Brain microvascular endothelial cell (primary cell): ENCODE data around the gene GALNT18.

Experiments
- DNase-seq: peaks from one replicate; pipeline ENCODE4 v3.0.0-alpha.2; 2020
- H3K27ac ChIP-seq: fragments of 250-450 bp; sonication (Bioruptor Pico); 2 replicates; pipeline ENCODE4 v1.5.1; 2020; ENCODE audit warnings: mild to moderate bottlenecking, moderate library complexity
- H3K27me3 ChIP-seq: fragments of 250-450 bp; sonication (Bioruptor Pico); replicated peaks from 2 replicates; pipeline ENCODE4 v1.5.1; 2020; ENCODE audit warnings: mild to moderate bottlenecking
- H3K36me3 ChIP-seq: fragments of 250-450 bp; sonication (Bioruptor Pico); replicated peaks from 2 replicates; pipeline ENCODE4 v1.5.1; 2020; ENCODE audit warnings: mild to moderate bottlenecking
- H3K4me3 ChIP-seq: 2 replicates; pipeline ENCODE4 v1.5.1; 2011; ENCODE audit warnings: low read depth, mild to moderate bottlenecking, control low read depth, low read length, moderate library complexity
- in situ Hi-C: cut with HindIII; loops from 2 replicates; pipeline ENCODE4 v1.10.0; 2017; ENCODE audit warnings: low sequenced_read_pairs, low pct_ligation_motif_present
- TF ChIP-seq, protein P1 (sequence below): IDR thresholded peaks from 2 replicates; pipeline ENCODE4 v1.5.1; 2011; ENCODE audit warnings: low read depth, mild to moderate bottlenecking, moderate library complexity, low read length, control low read depth, inconsistent platforms; ENCODE audit errors: missing control alignments

GALNT18 gene

DNA sequence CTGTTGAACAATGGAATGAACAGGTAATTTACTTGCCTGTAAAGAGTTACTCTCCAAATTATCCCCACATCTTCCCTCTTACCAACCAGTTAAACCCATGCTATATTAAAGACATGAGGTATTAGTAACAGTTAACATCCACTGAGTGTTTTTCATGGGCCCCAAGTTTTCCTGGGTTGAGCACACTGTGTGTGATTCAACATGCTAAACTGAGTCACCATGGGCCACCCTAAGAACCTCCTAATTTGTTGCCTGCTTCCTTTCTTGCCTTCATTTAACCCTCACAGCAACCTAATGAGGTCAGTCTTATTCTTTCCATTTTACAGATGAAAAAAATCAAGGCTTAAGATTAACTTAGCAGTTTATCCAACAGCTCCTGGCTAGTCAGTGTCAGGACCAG is 51.0 kb downstream of the GALNT18 start:
- in situ Hi-C loops, result no loop called here
- H3K4me3 ChIP-seq, result no peak overlapping the region
- no peaks in the 10 kb centered on the region for H3K36me3 ChIP-seq
- H3K27ac ChIP-seq, result no peak overlapping the region
- no peak for DNase-seq
- TF ChIP-seq, protein P1, sequence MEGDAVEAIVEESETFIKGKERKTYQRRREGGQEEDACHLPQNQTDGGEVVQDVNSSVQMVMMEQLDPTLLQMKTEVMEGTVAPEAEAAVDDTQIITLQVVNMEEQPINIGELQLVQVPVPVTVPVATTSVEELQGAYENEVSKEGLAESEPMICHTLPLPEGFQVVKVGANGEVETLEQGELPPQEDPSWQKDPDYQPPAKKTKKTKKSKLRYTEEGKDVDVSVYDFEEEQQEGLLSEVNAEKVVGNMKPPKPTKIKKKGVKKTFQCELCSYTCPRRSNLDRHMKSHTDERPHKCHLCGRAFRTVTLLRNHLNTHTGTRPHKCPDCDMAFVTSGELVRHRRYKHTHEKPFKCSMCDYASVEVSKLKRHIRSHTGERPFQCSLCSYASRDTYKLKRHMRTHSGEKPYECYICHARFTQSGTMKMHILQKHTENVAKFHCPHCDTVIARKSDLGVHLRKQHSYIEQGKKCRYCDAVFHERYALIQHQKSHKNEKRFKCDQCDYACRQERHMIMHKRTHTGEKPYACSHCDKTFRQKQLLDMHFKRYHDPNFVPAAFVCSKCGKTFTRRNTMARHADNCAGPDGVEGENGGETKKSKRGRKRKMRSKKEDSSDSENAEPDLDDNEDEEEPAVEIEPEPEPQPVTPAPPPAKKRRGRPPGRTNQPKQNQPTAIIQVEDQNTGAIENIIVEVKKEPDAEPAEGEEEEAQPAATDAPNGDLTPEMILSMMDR, result no peak
- H3K27me3 ChIP-seq, result no peaks in the 10 kb centered on the region

DNA sequence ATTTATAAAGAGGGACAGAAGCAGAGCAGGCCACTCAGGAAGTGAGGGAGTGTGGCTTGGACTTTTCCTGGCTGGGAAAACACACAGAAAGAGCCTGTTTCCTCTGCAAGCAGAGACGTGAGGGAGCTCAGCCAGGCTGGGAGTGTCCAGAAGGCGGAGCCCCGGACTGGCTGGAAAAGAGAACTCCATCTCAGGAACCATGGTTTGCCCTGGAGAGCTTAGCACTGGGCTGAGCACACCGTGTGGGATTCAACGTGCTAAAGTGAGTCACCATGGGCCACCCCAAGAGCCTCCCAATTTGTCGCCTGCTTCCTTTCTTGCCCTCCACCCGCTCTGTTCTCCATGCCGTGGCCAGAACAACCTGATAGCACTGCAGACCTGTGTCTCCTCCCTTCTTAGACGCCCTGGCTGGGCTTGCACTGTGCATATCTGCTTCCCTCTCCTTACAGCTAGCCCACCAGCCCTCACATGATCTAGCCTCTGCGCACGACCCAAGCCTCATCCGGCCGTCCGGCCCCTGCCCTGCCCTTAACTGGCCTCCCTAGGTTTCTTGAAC is 51.8 kb downstream of the GALNT18 start:
- DNase-seq, result no peak
- Histone ChIP-seq H3K36me3 (no peaks in the 10 kb centered on the region), H3K27ac (no peak overlapping the region), H3K27me3 (no peaks in the 10 kb centered on the region), H3K4me3 (no peak overlapping the region)
- in situ Hi-C loops, result no loop called here
- TF ChIP-seq, protein P1, result no peak

DNA sequence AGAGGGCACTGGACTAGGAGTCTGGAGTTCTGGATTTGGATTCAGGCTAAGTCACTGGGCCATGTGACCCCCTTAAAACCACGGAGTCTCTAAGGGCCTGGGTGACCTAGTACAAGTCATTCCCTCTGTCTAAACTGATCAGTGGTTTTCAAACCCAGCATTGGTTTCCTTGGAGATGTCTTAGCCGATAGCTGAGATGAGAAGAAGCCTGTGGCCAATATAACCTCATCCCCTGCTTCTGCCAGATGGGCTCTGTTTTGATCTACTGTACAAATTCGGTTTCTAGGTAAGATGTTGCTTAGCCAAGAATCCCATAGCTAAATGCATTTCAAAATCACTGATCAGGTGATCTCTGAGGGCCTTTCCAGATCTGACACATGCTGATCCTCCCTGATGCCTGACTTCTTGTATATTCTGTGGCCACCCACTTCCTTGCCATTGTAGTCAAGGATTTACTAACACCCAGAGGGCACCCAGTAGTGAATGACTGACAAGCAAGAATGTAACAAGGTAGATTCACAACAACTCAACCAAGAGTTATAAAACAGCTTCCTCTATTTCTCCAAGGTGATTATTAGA is 53.1 kb downstream of the GALNT18 start:
- no peaks in the 10 kb centered on the region for H3K36me3 ChIP-seq
- DNase-seq, result no peak
- H3K27ac ChIP-seq, result no peak overlapping the region
- H3K4me3 ChIP-seq, result no peak overlapping the region
- no peaks in the 10 kb centered on the region for H3K27me3 ChIP-seq
- TF ChIP-seq, protein P1, result no peak
- in situ Hi-C loops, result no loop called here

DNA sequence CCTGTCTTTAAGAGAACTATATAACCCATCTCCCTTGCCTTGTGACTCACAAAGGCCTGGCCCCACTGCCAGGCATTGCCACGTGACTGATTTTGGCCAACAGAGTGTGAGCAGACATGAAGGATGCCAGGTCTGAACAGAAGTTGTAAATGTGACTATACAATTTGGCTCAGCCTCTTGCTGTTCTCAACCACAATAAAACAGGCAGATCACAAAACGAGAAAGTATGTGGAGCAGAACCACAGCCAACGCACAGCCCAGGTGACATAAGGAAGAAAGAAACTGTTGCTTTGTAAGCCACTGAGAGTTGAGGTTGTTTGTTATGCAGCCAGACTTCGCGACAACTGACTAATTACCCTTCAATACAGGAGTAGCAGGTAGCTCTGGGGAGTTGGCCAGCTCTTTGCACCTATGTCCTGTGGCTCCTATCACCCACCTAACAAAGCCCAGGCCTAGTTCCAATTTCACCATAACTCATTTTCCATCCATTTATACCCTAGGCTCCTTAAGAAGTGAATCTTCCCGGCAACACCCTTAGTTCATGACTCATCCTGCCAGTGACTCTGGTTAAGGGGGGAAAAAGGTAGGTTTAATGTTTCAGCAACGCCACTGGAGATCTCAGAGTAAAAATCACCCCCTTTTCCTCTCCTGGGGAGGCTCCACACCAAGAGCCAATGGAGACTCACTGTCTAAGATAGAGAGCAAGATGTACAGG is 53.7 kb downstream of the GALNT18 start:
- Histone ChIP-seq H3K4me3 (no peak overlapping the region), H3K27me3 (no peaks in the 10 kb centered on the region), H3K36me3 (no peaks in the 10 kb centered on the region), H3K27ac (no peak overlapping the region)
- TF ChIP-seq, protein P1, result no peak
- in situ Hi-C loops, result no loop called here
- DNase-seq, result no peak

DNA sequence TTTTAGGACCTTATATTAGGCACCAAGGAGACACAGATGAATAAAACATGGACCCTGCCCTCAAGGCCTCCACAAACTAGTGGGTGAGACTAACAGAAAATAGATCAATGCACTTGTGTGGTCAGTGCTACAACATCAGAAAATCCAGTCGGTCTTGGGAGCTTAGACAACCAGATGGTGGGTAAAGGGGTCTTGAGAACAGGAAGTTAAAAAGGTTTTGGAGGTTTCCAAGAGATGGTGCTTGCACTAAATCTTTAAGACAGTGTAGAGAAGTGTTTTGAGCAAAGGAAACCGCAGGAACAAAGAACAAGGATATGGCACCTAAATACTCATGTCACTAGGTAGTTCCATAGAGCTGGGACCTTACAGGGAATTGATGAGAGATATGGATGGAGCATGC is 56.2 kb downstream of the GALNT18 start:
- no peak overlapping the region for H3K4me3 ChIP-seq
- in situ Hi-C loops, result no loop called here
- H3K36me3 ChIP-seq, result no peaks in the 10 kb centered on the region
- TF ChIP-seq, protein P1, result no peak
- H3K27me3 ChIP-seq, result no peaks in the 10 kb centered on the region
- no peak overlapping the region for H3K27ac ChIP-seq
- no peak for DNase-seq
